NCI-H2171 treated with DMSO at 0.1 percent for 48 hours (cell line): ENCODE results near the gene FBXL3.
"Not testable (repeated sequence)": the region's sequence is repeated elsewhere in the genome, so short reads cannot be mapped to it uniquely, and the experiment has no call there.

Experiments
- DNase-seq: peaks from one replicate; lab custom pipeline; 2025; lab: John Stamatoyannopoulos, UW

FBXL3 gene

GRCh38 chr13:76982061-76982460 is 44.9 kb downstream of the FBXL3 start:
- peak; percentile 29 for DNase-seq

- DNase-seq: peak; percentile 73
These were observed 46.8 kb downstream of the FBXL3 start for GRCh38 chr13:76980075-76980718.

GRCh38 chr13:76976929-76977328 is 50.0 kb downstream of the FBXL3 start:
- DNase-seq: no peak

GRCh38 chr13:76976490-76976889 is 50.5 kb downstream of the FBXL3 start:
- DNase-seq: peak; percentile 98

GRCh38 chr13:76975863-76976262 is 51.1 kb downstream of the FBXL3 start:
- DNase-seq: peak; percentile 55

GRCh38 chr13:76974618-76974975 is 52.4 kb downstream of the FBXL3 start:
- DNase-seq: no peak

- no peak for DNase-seq
These were observed 52.9 kb downstream of the FBXL3 start for GRCh38 chr13:76973920-76974617.

- no peak for DNase-seq
These were observed 54.8 kb downstream of the FBXL3 start for GRCh38 chr13:76971851-76972829.

- DNase-seq: no peak
These were observed 55.7 kb downstream of the FBXL3 start for GRCh38 chr13:76971215-76971614.

- no peak for DNase-seq
These were observed 57.2 kb downstream of the FBXL3 start for GRCh38 chr13:76969488-76970365.

- peak; percentile 94 for DNase-seq
These were observed 58.9 kb downstream of the FBXL3 start for GRCh38 chr13:76968041-76968440.

- no peak for DNase-seq
These were observed 59.9 kb downstream of the FBXL3 start for GRCh38 chr13:76967031-76967430.

- DNase-seq: peak; percentile 29
These were observed 61.1 kb downstream of the FBXL3 start for GRCh38 chr13:76965759-76966421.

GRCh38 chr13:76959734-76960133 is 67.2 kb downstream of the FBXL3 start:
- DNase-seq: not testable (repeated sequence)

- DNase-seq: no peak
These were observed 68.0 kb downstream of the FBXL3 start for GRCh38 chr13:76958841-76959432.

- no peak for DNase-seq
These were observed 71.3 kb downstream of the FBXL3 start for GRCh38 chr13:76955661-76956060.
